GM18861 (cell line): ENCODE results near the gene ERC2.
"Not testable (repeated sequence)": the region's sequence is repeated elsewhere in the genome, so short reads cannot be mapped to it uniquely, and the experiment has no call there.

ENCODE experiments used
- ATAC-seq: cut with Tn5 transposase; IDR thresholded peaks from one replicate; pipeline ENCODE4 v1.9.1; 2021; ENCODE audit not compliant: unreplicated experiment

The ERC2 gene

GRCh38 chr3:55519019-55519418 is 949.2 kb downstream of the ERC2 start:
- ATAC-seq, result no peak

GRCh38 chr3:55518451-55518850 is 949.8 kb downstream of the ERC2 start:
- ATAC-seq, result no peak

- no peak for ATAC-seq
Measured at GRCh38 chr3:55516392-55517030, 951.8 kb downstream of the ERC2 start.

GRCh38 chr3:55515550-55516246 is 952.6 kb downstream of the ERC2 start:
- ATAC-seq, result no peak

GRCh38 chr3:55514962-55515361 is 953.3 kb downstream of the ERC2 start:
- no peak for ATAC-seq

GRCh38 chr3:55512571-55513343 is 955.5 kb downstream of the ERC2 start:
- ATAC-seq, result no peak

- ATAC-seq, result no peak
Measured at GRCh38 chr3:55511895-55512570, 956.2 kb downstream of the ERC2 start.

- ATAC-seq, result no peak
Measured at GRCh38 chr3:55508335-55508734, 959.9 kb downstream of the ERC2 start.

- ATAC-seq, result no peak
Measured at GRCh38 chr3:55507808-55508207, 960.5 kb downstream of the ERC2 start.

GRCh38 chr3:55505776-55506175 is 962.5 kb downstream of the ERC2 start:
- no peak for ATAC-seq

GRCh38 chr3:55505102-55505501 is 963.2 kb downstream of the ERC2 start:
- ATAC-seq, result not testable (repeated sequence)

- no peak for ATAC-seq
Measured at GRCh38 chr3:55501905-55502304, 966.4 kb downstream of the ERC2 start.

GRCh38 chr3:55500555-55501330 is 967.5 kb downstream of the ERC2 start:
- ATAC-seq, result no peak

GRCh38 chr3:55498520-55498919 is 969.7 kb downstream of the ERC2 start:
- ATAC-seq, result no peak

- ATAC-seq, result no peak
Measured at GRCh38 chr3:55497250-55497649, 971.0 kb downstream of the ERC2 start.

GRCh38 chr3:55494976-55495375 is 973.3 kb downstream of the ERC2 start:
- no peak for ATAC-seq

- ATAC-seq, result no peak
Measured at GRCh38 chr3:55492976-55493375, 975.3 kb downstream of the ERC2 start.

GRCh38 chr3:55491296-55491816 is 976.9 kb downstream of the ERC2 start:
- no peak for ATAC-seq

- no peak for ATAC-seq
Measured at GRCh38 chr3:55490276-55490913, 977.9 kb downstream of the ERC2 start.

GRCh38 chr3:55489798-55490132 is 978.5 kb downstream of the ERC2 start:
- no peak for ATAC-seq
